Esophagus squamous epithelium (tissue), 4 donors: ENCODE measurements around the gene FAM237B.

Experiments used
- CTCF ChIP-seq, 6 experiments: fragments of 450-650 bp in 4 of 6; fragments of 200-600 bp in 2 of 6; sonication (generic) in 2 of 6; IDR thresholded peaks; one replicate each; pipeline ENCODE4 v1.5.1; 2016 to 2019; ENCODE audit warnings: antibody characterized with exemption in 6 of 6, mild to moderate bottlenecking in 4 of 6, moderate library complexity in 4 of 6
- POLR2A ChIP-seq, 4 donors: fragments of 450-650 bp; IDR thresholded peaks; one replicate each; pipeline ENCODE4 v1.6.1; 2017; ENCODE audit warnings: antibody characterized with exemption in 4 of 4, mild to moderate bottlenecking in 4 of 4, moderate library complexity in 3 of 4

GRCh38 chr7:90345595-90346335 is 24.7 kb upstream of the FAM237B start:
- TF ChIP-seq CTCF (IDR thresholded peaks at IDR 0.05) (no peak), POLR2A (IDR thresholded peaks at IDR 0.05) (no peak)
